Right atrium auricular region (tissue), 2 donors: ENCODE data around the gene FCHSD2. TPM values are rescaled to one million over a fixed set of nuclear protein-coding genes. Genes with fewer than 3 reads are reported as not detected.

ENCODE experiments used
- DNase-seq: peaks from one replicate; pipeline ENCODE4 v3.0.0-alpha.2; 2019; ENCODE audit warnings: low spot score
- H3K27ac ChIP-seq, 2 donors: fragments of 200-600 bp; sonication (generic); 1 replicate in 1 of 2; 2 replicates in 1 of 2; pipeline ENCODE4 v1.5.1; 2016 to 2019
- H3K27me3 ChIP-seq, 2 donors: fragments of 200-600 bp; sonication (generic); one replicate each; pipeline versions ENCODE4 v1.5.1 to v1.6.0; 2017 to 2019
- H3K36me3 ChIP-seq: fragments of 200-600 bp; sonication (generic); one replicate; pipeline ENCODE4 v1.5.1; 2016
- H3K4me1 ChIP-seq, 2 donors: fragments of 200-600 bp; sonication (generic); one replicate each; pipeline versions ENCODE4 v1.5.1 to v1.6.0; 2017 to 2019
- H3K4me3 ChIP-seq, 2 donors: fragments of 200-600 bp; sonication (generic); 1 replicate in 1 of 2; 2 replicates in 1 of 2; pipeline ENCODE4 v1.5.1; 2017 to 2019; ENCODE audit warnings: mild to moderate bottlenecking in 1 of 2, moderate library complexity in 1 of 2
- H3K9me3 ChIP-seq, 2 donors: fragments of 200-600 bp; sonication (generic); one replicate each; pipeline ENCODE4 v1.5.1; 2019
- total RNA-seq, 2 donors: library from RNA; depleted of rRNA; stranded (reverse); fragments of >200 nt; gene quantifications; one replicate each; pipeline ENCODE4 v1.1.0, GENCODE V29; 2016
- TF ChIP-seq, protein P1 (sequence below), 2 donors: fragments of 200-600 bp; sonication (generic); IDR thresholded peaks; one replicate each; pipeline ENCODE4 v1.5.1; 2019; ENCODE audit warnings: antibody characterized with exemption in 2 of 2

The FCHSD2 gene
- total RNA-seq, 2 donors from 2014 or later, result 23.9 to 24.0 TPM

DNA sequence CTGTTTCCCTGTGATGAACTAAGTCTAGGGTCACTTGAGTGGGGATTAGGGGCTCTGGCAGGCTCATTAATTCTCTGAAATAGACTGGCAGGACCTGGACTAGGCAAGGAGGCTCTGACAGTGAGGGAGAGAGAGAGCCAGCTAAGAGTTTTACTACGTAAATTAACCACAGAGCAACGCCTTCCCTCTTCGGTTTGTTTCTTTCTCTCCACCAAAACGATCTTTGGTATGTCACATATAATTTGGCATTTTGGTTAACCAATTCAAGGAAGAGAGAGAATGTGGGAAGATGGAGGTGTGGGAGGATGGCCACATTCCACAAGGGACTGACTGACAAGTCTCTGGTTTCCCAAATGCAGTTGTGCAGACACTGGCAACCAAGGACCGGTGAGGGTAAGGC, 300.0 kb downstream of the FCHSD2 start:
- peak overlapping the region; percentile 40 to 50 for H3K27ac ChIP-seq
- TF ChIP-seq, protein P1, sequence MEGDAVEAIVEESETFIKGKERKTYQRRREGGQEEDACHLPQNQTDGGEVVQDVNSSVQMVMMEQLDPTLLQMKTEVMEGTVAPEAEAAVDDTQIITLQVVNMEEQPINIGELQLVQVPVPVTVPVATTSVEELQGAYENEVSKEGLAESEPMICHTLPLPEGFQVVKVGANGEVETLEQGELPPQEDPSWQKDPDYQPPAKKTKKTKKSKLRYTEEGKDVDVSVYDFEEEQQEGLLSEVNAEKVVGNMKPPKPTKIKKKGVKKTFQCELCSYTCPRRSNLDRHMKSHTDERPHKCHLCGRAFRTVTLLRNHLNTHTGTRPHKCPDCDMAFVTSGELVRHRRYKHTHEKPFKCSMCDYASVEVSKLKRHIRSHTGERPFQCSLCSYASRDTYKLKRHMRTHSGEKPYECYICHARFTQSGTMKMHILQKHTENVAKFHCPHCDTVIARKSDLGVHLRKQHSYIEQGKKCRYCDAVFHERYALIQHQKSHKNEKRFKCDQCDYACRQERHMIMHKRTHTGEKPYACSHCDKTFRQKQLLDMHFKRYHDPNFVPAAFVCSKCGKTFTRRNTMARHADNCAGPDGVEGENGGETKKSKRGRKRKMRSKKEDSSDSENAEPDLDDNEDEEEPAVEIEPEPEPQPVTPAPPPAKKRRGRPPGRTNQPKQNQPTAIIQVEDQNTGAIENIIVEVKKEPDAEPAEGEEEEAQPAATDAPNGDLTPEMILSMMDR (IDR thresholded peaks at IDR 0.05), result no peak

DNA sequence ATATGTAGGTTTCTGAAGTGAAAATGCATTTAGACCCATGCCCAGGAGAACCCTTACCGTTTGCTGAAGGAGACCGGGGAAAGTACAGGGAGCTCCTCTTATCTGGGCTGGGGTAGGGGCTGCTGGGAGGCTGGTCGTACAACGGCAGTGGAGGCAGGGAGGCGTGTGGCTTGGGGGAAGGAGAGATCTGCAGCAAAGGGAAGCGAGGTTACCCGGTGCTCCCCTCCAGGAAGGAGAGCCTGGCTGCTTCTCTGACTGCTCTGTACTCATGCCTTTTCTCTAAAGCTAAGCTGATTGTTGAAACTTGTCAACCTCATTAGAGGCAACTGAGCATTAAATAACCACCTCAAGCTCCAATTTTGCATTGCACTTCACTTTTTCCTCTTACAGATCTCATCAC, 300.7 kb downstream of the FCHSD2 start:
- no peak for DNase-seq
- H3K27me3 ChIP-seq, result no peaks in the 10 kb centered on the region
- TF ChIP-seq, protein P1 (IDR thresholded peaks at IDR 0.05), result no peak
- no peak overlapping the region for H3K27ac ChIP-seq
- no peak overlapping the region for H3K4me3 ChIP-seq
- H3K4me1 ChIP-seq, result peaks cover 0 to 44% of the 10 kb centered on the region in 2 donors
- H3K9me3 ChIP-seq, result no peaks in the 10 kb centered on the region
- peaks cover 56% of the 10 kb centered on the region for H3K36me3 ChIP-seq

More for the DNA sequence above, 300.0 kb downstream of the FCHSD2 start:
- Histone ChIP-seq H3K4me1 (peaks cover 0 to 39% of the 10 kb centered on the region in 2 donors), H3K27me3 (no peaks in the 10 kb centered on the region), H3K9me3 (no peaks in the 10 kb centered on the region), H3K4me3 (no peak overlapping the region), H3K36me3 (peaks cover 55% of the 10 kb centered on the region)
- DNase-seq, result no peak

DNA sequence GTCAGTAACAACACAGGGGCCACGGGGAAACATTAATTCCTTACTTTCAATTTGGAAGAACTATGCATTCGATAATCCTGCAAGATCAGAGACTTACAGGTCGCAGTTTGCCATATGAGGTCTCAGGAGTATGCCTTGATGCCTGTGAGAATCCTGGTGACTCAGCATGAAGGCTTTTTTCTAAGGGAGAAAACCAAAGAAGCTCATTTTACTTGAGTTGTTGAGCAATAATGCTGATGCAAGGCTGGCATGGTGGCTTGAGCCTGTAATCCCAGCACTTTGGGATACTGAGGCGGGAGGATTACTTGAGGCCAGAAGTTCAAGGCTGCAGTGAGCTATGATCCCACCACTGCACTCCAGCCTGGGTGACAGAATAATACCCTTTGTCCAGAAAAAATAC, 301.3 kb downstream of the FCHSD2 start:
- TF ChIP-seq, protein P1 (IDR thresholded peaks at IDR 0.05), result no peak
- no peak for DNase-seq
- Histone ChIP-seq H3K4me3 (no peak overlapping the region), H3K36me3 (peaks cover 56% of the 10 kb centered on the region), H3K4me1 (peaks cover 0 to 50% of the 10 kb centered on the region in 2 donors), H3K27me3 (no peaks in the 10 kb centered on the region), H3K27ac (no peak overlapping the region), H3K9me3 (no peaks in the 10 kb centered on the region)

DNA sequence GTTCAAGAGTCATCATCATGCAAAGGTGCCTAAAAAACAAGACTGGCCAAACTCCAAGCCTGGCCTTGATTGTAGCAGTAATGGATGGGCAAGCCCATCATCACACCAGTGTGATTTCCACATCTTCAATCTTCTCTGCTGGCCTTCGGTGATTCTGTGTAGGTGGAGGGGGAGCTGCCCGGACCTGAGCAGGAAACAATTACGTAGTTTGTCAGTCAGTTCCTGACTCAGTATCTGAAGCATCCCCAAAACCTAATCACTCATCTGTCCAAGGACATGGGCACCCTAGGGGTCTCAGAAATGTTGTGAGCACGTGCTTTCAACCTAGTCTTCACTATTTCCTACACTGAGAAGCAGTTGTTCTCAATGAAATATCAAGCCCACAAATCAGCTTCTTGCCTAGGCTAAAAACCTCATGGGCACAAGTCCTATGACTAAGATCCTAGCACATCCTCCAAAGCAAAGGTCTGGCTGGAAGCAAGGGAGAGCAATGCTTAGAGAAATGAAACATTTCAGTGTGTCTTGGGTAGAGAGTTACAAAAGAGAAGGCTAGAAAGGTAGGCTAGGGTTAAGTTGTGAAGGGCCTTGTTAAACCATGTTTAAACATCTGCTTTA, 303.3 kb downstream of the FCHSD2 start:
- TF ChIP-seq, protein P1 (IDR thresholded peaks at IDR 0.05), result no peak
- Histone ChIP-seq H3K9me3 (no peaks in the 10 kb centered on the region), H3K27ac (peak overlapping the region; percentile 9 to 39), H3K36me3 (peaks cover 56% of the 10 kb centered on the region), H3K4me1 (peaks cover 0 to 59% of the 10 kb centered on the region in 2 donors), H3K4me3 (no peak overlapping the region), H3K27me3 (no peaks in the 10 kb centered on the region)
- no peak for DNase-seq

DNA sequence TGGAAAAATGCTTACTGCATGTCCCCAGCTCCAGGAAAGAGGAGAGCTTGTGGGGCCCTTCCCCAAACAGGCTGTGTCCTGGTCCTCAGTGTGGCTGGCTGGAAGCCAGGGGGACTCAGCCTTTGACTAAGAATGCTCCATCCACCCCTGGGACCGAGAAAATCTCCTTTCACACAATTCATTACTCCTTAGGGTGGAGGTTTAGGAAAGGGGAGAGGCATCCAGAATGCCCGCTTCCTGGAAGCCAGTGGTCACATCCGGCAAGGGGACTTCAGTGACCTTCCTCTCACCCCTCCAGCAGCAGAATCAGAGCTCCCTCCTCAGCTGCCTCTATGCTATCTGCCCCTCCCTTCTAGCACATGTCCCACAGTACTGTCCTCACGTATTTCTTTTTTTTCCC, 306.0 kb downstream of the FCHSD2 start:
- H3K9me3 ChIP-seq, result no peaks in the 10 kb centered on the region
- H3K4me3 ChIP-seq, result no peak overlapping the region
- H3K36me3 ChIP-seq, result peaks cover 39% of the 10 kb centered on the region
- H3K27me3 ChIP-seq, result no peaks in the 10 kb centered on the region
- TF ChIP-seq, protein P1 (IDR thresholded peaks at IDR 0.05), result no peak
- H3K4me1 ChIP-seq, result peaks cover 0 to 69% of the 10 kb centered on the region in 2 donors
- H3K27ac ChIP-seq, result peak overlapping the region; percentile 87 to 95
- DNase-seq, result no peak

DNA sequence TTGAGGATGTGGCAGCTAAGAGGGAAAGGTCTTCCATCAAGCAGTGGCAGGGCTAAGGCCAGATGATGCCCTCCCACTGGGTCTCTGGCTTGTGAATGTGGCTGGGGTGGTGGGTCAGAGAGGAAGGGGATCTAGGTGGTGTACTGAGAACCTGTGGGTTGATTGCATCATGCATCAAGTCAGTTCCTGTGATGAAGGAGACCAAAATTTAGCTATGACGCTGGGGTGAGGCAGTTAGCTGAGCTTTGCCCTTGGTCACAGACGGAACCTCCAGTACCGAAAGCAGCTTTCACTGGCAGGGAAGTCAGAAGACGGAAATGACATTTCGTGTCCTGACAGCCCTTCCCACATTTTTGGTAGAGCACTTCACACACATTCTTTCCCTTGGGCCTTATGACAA, 307.2 kb downstream of the FCHSD2 start:
- no peaks in the 10 kb centered on the region for H3K9me3 ChIP-seq
- no peak overlapping the region for H3K4me3 ChIP-seq
- H3K4me1 ChIP-seq, result peaks cover 0 to 71% of the 10 kb centered on the region in 2 donors
- DNase-seq, result peak; percentile 82
- TF ChIP-seq, protein P1 (IDR thresholded peaks at IDR 0.05), result no peak
- peak overlapping the region; percentile 87 to 95 for H3K27ac ChIP-seq
- H3K27me3 ChIP-seq, result no peaks in the 10 kb centered on the region
- H3K36me3 ChIP-seq, result peaks cover 27% of the 10 kb centered on the region
